Measurements from ENCODE around the gene RASSF7.
A peak's percentile ranks its signal among the peaks of the same experiment; 100 is the strongest.

The RASSF7 gene

GRCh38 chr11:551596-551995 lies 9.2 kb upstream of the RASSF7 start:
- DNase-seq, result no peak

GRCh38 chr11:553083-553987 lies 7.4 kb upstream of the RASSF7 start:
- no peak for DNase-seq

GRCh38 chr11:553988-554340 lies 6.8 kb upstream of the RASSF7 start:
- DNase-seq, result no peak

- DNase-seq, result peak; percentile 67
Observed at GRCh38 chr11:554428-555226, 6.1 kb upstream of the RASSF7 start.

- DNase-seq, result no peak
Observed at GRCh38 chr11:555227-555779, 5.5 kb upstream of the RASSF7 start.

- DNase-seq, result no peak
Observed at GRCh38 chr11:555780-556661, 4.7 kb upstream of the RASSF7 start.

GRCh38 chr11:556662-557256 lies 4.0 kb upstream of the RASSF7 start:
- DNase-seq, result no peak

- DNase-seq, result no peak
Observed at GRCh38 chr11:557328-558132, 3.2 kb upstream of the RASSF7 start.

GRCh38 chr11:558503-558902 lies 2.3 kb upstream of the RASSF7 start:
- DNase-seq, result no peak

- DNase-seq, result no peak
Observed at GRCh38 chr11:559020-559620, 1.6 kb upstream of the RASSF7 start.

GRCh38 chr11:559712-560304 lies 962 bp upstream of the RASSF7 start:
- DNase-seq, result no peak

GRCh38 chr11:561148-562003 lies 606 bp downstream of the RASSF7 start:
- no peak for DNase-seq

- DNase-seq, result no peak
Observed at GRCh38 chr11:562046-562645, 1.4 kb downstream of the RASSF7 start.

- DNase-seq, result no peak
Observed at GRCh38 chr11:563066-563811, 2.5 kb downstream of the RASSF7 start.

GRCh38 chr11:563812-564578 lies 3.2 kb downstream of the RASSF7 start:
- no peak for DNase-seq

- no peak for DNase-seq
Observed at GRCh38 chr11:565921-566509, 5.2 kb downstream of the RASSF7 start.

- no peak for DNase-seq
Observed at GRCh38 chr11:567011-567628, 6.3 kb downstream of the RASSF7 start.
